Osteoblast (primary cell): ENCODE results near the gene ABHD4. TPM values are rescaled to one million over a fixed set of nuclear protein-coding genes. Genes with fewer than 3 reads are reported as not detected.

ENCODE experiments used
- DNase-seq: peaks from one replicate; pipeline ENCODE4 v3.0.0; 2011; ENCODE audit warnings: low spot score, mixed read lengths; ENCODE audit not compliant: insufficient read length; ENCODE audit errors: missing footprints
- H2AFZ ChIP-seq: 2 replicates; pipeline ENCODE4 v1.6.0; 2011; ENCODE audit warnings: mild to moderate bottlenecking, low read length
- H3K27ac ChIP-seq: 2 replicates; pipeline ENCODE4 v1.5.1; 2011; ENCODE audit warnings: mild to moderate bottlenecking, low read depth, low read length, moderate library complexity
- H3K27me3 ChIP-seq: 2 replicates; pipeline ENCODE4 v1.6.0; 2012; ENCODE audit warnings: mild to moderate bottlenecking, control low read depth, inconsistent platforms, low read length, moderate library complexity; ENCODE audit not compliant: insufficient read depth
- H3K36me3 ChIP-seq: 2 replicates; pipeline ENCODE4 v1.5.1; 2011; ENCODE audit warnings: mild to moderate bottlenecking, low read length, control low read depth, moderate library complexity; ENCODE audit not compliant: insufficient read depth
- H3K4me1 ChIP-seq: 2 replicates; pipeline ENCODE4 v1.5.1; 2011; ENCODE audit warnings: mild to moderate bottlenecking, low read length, control low read depth, moderate library complexity; ENCODE audit not compliant: insufficient read depth
- H3K4me2 ChIP-seq: 2 replicates; pipeline ENCODE4 v1.6.0; 2011; ENCODE audit warnings: mild to moderate bottlenecking, low read length; ENCODE audit not compliant: insufficient read depth
- H3K4me3 ChIP-seq: fragments of 200-600 bp; sonication (generic); 3 replicates; pipeline ENCODE4 v1.5.1; 2012; ENCODE audit warnings: mild to moderate bottlenecking, low read length, inconsistent platforms; ENCODE audit not compliant: insufficient read depth
- H3K79me2 ChIP-seq: 2 replicates; pipeline ENCODE4 v1.6.0; 2012; ENCODE audit warnings: mild to moderate bottlenecking, low read length, control low read depth, inconsistent platforms; ENCODE audit not compliant: insufficient read depth
- H3K9me3 ChIP-seq: 2 replicates; pipeline ENCODE4 v1.5.1; 2011; ENCODE audit warnings: low read depth, low read length, control low read depth
- H4K20me1 ChIP-seq: 2 replicates; pipeline ENCODE4 v1.6.0; 2012; ENCODE audit warnings: mild to moderate bottlenecking, low read length, control low read depth; ENCODE audit not compliant: insufficient read depth
- CTCF ChIP-seq: IDR thresholded peaks from 2 replicates; pipeline ENCODE4 v1.5.1; 2011; ENCODE audit warnings: mild to moderate bottlenecking, low read depth, low read length, moderate library complexity; ENCODE audit errors: extremely low read depth
- total RNA-seq: library from RNA; depleted of rRNA; stranded (reverse); fragments of >200 nt; gene quantifications from 2 replicates; pipeline ENCODE4 v1.2.3, GENCODE V29; 2012

ABHD4 gene
- total RNA-seq, 1 donor, result 52.1 TPM

GRCh38 chr14:22597771-22598098 lies 365 bp upstream of the ABHD4 start:
- Histone ChIP-seq H3K4me1 (peaks cover 31% of the 10 kb centered on the region), H4K20me1 (no peaks in the 10 kb centered on the region), H2AFZ (peak overlapping the region; percentile 99), H3K27me3 (peaks cover 28% of the 10 kb centered on the region), H3K4me2 (peak overlapping the region; percentile 94), H3K4me3 (peak overlapping the region; percentile 96), H3K9me3 (no peaks in the 10 kb centered on the region), H3K79me2 (peaks cover 26% of the 10 kb centered on the region), H3K36me3 (peaks cover 14% of the 10 kb centered on the region), H3K27ac (peak overlapping the region; percentile 93)
- DNase-seq, result no peak
- TF ChIP-seq CTCF, result no peak

- Histone ChIP-seq H3K4me1 (peaks cover 39% of the 10 kb centered on the region), H3K27me3 (peaks cover 17% of the 10 kb centered on the region), H2AFZ (peak overlapping the region; percentile 99), H3K27ac (peak overlapping the region; percentile 93), H4K20me1 (no peaks in the 10 kb centered on the region), H3K9me3 (no peaks in the 10 kb centered on the region), H3K79me2 (peaks cover 26% of the 10 kb centered on the region), H3K4me3 (peak overlapping the region; percentile 96), H3K4me2 (peak overlapping the region; percentile 94), H3K36me3 (peaks cover 22% of the 10 kb centered on the region)
- DNase-seq, result peak; percentile 92
- peak; percentile 42 for TF ChIP-seq CTCF
Observed at GRCh38 chr14:22598896-22599244, 770 bp downstream of the ABHD4 start.

DNA sequence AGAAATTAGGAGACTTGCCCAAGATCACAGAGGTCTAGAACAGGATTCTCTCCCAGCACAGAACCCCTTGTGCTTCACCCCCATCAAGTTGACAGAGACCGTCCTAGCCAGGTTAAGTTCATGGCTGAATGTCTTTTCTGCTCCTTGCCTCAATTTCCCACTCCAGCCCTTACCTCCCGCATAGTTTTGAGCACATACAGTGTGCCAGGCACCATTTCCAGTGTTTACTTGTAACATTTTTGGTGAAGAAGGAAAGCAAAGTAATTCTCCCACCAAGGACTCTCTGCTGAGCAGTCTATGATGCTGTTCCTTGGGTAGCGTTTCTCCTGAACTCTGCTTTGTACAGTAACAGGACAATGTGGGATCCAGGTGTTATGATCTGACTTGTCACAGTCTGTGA lies 1.2 kb downstream of the ABHD4 start:
- Histone ChIP-seq H3K27me3 (peaks cover 13% of the 10 kb centered on the region), H3K79me2 (peaks cover 26% of the 10 kb centered on the region), H2AFZ (no peak overlapping the region), H3K4me1 (peaks cover 39% of the 10 kb centered on the region), H3K9me3 (no peaks in the 10 kb centered on the region), H3K4me2 (peak overlapping the region; percentile 94), H3K27ac (peak overlapping the region; percentile 93), H4K20me1 (no peaks in the 10 kb centered on the region), H3K4me3 (peak overlapping the region; percentile 96), H3K36me3 (peaks cover 25% of the 10 kb centered on the region)
- no peak for TF ChIP-seq CTCF
- DNase-seq, result no peak

- Histone ChIP-seq H3K79me2 (peaks cover 26% of the 10 kb centered on the region), H3K4me1 (peaks cover 39% of the 10 kb centered on the region), H3K27ac (no peak overlapping the region), H3K9me3 (no peaks in the 10 kb centered on the region), H3K4me2 (peak overlapping the region; percentile 94), H3K36me3 (peaks cover 28% of the 10 kb centered on the region), H3K4me3 (no peak overlapping the region), H2AFZ (no peak overlapping the region), H3K27me3 (peaks cover 6% of the 10 kb centered on the region), H4K20me1 (no peaks in the 10 kb centered on the region)
- no peak for DNase-seq
- TF ChIP-seq CTCF, result no peak
Observed at GRCh38 chr14:22600027-22600426, 1.9 kb downstream of the ABHD4 start.
